ENCODE data around the gene THSD7B.

The THSD7B gene

DNA sequence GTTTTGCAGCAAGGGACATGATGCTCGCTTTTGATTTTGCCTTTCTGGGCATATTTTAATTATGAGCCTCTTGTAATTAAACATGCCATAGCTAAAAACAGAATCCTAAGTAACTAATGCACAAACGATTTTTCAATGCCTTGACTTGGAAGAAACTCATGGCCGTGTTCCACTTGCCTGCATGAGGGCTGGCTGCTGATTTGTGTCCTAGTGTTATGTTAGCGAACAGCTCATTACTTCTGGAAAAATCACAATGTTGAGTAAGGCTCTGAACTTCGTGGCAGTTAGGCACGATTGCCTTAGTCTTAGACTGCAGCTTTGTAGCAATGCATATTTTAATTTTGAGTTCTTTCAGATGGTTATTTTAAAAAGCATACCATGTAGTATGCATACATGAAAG is 4.5 kb downstream of the THSD7B start:
- TF ChIP-seq, protein P1, sequence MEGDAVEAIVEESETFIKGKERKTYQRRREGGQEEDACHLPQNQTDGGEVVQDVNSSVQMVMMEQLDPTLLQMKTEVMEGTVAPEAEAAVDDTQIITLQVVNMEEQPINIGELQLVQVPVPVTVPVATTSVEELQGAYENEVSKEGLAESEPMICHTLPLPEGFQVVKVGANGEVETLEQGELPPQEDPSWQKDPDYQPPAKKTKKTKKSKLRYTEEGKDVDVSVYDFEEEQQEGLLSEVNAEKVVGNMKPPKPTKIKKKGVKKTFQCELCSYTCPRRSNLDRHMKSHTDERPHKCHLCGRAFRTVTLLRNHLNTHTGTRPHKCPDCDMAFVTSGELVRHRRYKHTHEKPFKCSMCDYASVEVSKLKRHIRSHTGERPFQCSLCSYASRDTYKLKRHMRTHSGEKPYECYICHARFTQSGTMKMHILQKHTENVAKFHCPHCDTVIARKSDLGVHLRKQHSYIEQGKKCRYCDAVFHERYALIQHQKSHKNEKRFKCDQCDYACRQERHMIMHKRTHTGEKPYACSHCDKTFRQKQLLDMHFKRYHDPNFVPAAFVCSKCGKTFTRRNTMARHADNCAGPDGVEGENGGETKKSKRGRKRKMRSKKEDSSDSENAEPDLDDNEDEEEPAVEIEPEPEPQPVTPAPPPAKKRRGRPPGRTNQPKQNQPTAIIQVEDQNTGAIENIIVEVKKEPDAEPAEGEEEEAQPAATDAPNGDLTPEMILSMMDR (IDR thresholded peaks at IDR 0.05; ENCODE audit: borderline replicate concordance, control extremely low read depth, extremely low read depth, insufficient read depth, missing control alignments) = no peak
- no peak for DNase-seq (ENCODE audit: low spot score)
- in situ Hi-C loops (cut with MboI; ENCODE audit: low sequenced_read_pairs, unreplicated experiment) = no loop called here

DNA sequence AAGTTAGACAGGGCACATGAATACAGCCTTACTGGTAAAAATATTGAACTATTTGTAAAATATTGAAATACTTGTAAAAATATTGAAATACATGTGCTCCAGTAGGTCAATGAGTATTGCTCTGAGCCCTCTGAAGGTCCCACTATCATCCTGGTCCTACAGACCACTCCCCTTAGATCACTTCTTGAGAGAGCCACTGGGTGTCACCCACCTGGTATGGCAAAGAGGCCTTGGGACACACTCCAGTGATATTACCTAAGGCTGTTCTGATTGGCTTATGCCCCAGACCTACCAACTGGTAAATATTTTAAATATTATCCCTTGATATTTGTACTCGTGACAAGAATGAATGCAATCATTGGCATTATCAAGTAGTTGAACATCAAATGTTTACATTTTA is 5.0 kb downstream of the THSD7B start:
- in situ Hi-C loops (cut with MboI; ENCODE audit: low sequenced_read_pairs, unreplicated experiment) = no loop called here
- no peak for DNase-seq (ENCODE audit: low spot score)
- TF ChIP-seq, protein P1 (IDR thresholded peaks at IDR 0.05; ENCODE audit: borderline replicate concordance, control extremely low read depth, extremely low read depth, insufficient read depth, missing control alignments) = no peak

DNA sequence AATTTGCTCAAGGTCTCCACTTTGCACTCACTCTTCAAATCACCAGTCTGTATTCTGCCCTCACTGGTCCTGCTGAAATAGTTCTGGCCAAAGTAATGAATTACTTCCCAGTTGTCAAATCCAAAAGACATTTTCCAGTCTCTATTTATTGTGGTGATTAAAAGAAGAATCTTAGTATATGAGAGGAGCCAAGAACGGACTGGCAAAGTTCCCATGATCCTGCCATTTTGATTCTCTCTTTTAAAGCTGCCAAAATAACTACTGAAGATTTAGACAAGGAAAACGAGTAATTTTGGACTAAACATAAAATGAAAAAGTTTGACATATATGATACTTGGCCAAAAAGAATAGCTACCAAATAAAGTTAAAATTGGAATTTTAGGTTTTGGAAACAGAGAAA is 12.0 kb downstream of the THSD7B start:
- DNase-seq (ENCODE audit: low spot score) = no peak
- in situ Hi-C loops (cut with MboI; ENCODE audit: low sequenced_read_pairs, unreplicated experiment) = no loop called here
- TF ChIP-seq, protein P1 (IDR thresholded peaks at IDR 0.05; ENCODE audit: borderline replicate concordance, control extremely low read depth, extremely low read depth, insufficient read depth, missing control alignments) = no peak

DNA sequence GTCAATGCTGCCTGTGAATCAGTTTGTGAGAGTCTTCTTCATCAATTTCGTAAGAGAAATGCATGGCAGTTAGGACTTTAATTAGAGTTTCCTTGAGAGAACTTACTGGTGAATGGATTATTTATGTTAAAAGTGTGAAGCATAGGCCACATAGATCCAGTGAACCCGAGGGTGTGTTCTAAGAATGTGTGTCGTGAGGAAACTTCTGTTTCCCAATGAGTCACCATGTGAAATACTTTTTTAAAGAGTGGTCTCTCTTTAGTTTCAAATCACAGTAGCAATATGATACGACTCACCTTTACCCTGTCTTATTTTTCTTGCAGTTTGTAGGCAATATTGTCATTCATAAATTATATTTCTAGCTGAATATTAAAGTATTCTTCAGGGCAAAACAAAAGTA is 18.5 kb downstream of the THSD7B start:
- in situ Hi-C loops (cut with MboI; ENCODE audit: low sequenced_read_pairs, unreplicated experiment) = no loop called here
- DNase-seq (ENCODE audit: low spot score) = no peak

DNA sequence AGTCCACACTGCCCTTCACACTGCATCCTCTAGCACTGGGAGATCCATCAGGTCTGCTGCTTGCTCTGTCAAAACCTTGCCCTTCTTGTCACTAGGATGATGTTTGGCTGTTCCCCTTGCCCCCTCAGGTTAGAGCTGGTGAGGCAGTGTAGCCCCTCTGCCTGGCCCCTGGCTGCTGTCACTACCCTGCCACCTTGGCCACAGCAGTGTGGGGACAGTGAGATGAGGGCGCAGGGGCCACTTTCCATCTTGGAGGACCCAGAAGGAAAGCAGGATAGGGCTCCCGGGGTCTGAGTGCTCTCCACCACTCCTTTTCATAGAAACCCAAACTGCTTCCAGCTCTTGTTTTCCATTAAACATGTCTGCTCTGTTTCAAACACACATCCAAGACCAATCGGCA is 19.9 kb downstream of the THSD7B start:
- in situ Hi-C loops (cut with MboI; ENCODE audit: low sequenced_read_pairs, unreplicated experiment) = no loop called here
- no peak for DNase-seq (ENCODE audit: low spot score)
- TF ChIP-seq, protein P1 (IDR thresholded peaks at IDR 0.05; ENCODE audit: borderline replicate concordance, control extremely low read depth, extremely low read depth, insufficient read depth, missing control alignments) = no peak

More for the DNA sequence above, 18.5 kb downstream of the THSD7B start:
- TF ChIP-seq, protein P1 (IDR thresholded peaks at IDR 0.05; ENCODE audit: borderline replicate concordance, control extremely low read depth, extremely low read depth, insufficient read depth, missing control alignments) = no peak

DNA sequence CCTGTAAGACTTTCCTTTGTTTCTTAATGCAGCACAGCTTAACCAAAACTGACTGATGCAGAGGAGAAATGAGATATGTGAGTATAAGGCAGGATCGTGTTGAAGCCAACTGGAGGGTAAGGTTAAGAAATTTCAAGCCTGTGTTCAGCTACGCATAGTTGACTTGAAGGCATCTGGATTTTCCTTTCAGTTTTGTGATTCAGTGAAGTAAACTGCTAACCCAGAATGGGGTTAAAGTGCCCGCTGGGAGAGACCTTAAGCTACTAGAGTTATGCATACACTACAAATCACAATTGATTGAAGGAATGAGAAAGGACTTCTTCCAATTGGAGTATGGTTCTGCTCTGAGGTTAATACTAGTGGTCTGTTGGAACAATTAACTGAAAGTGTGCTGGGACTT is 22.6 kb downstream of the THSD7B start:
- TF ChIP-seq, protein P1 (IDR thresholded peaks at IDR 0.05; ENCODE audit: borderline replicate concordance, control extremely low read depth, extremely low read depth, insufficient read depth, missing control alignments) = no peak
- DNase-seq (ENCODE audit: low spot score) = no peak
- in situ Hi-C loops (cut with MboI; ENCODE audit: low sequenced_read_pairs, unreplicated experiment) = no loop called here

DNA sequence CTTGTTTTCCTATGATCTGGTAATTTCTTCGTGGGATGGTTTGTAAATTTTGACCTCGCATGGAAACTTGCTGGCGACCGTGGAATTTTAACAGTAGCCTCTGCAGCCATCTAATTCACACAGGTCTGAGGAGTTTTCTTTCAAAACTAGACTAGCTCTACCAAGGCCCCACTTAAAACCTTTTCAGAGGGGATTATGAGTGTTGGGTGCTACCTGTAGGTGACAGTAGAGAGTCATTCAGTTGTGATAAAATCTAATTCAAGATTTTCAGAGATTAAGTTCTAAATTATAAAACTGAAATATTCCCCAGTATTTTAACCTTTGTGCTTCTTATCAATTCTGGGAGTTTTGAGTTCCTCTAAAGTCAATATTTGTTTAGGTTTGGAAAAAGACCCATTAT is 31.0 kb downstream of the THSD7B start:
- in situ Hi-C loops (cut with MboI; ENCODE audit: low sequenced_read_pairs, unreplicated experiment) = no loop called here
- TF ChIP-seq, protein P1 (IDR thresholded peaks at IDR 0.05; ENCODE audit: borderline replicate concordance, control extremely low read depth, extremely low read depth, insufficient read depth, missing control alignments) = no peak
- no peak for DNase-seq (ENCODE audit: low spot score)

Data from GM13976 (cell line).